Stomach (tissue), 9 donors: ENCODE data around the gene PIAS3. TPM values are rescaled to one million over a fixed set of nuclear protein-coding genes. Genes with fewer than 3 reads are reported as not detected.

Experiments
- DNase-seq, 2 donors: peaks; one replicate each; pipeline versions ENCODE4 v3.0.0 to v3.0.0-alpha.2; 2013 to 2019
- H3K27ac ChIP-seq, 5 donors: fragments of 200-600 bp in 4 of 5; sonication (generic) in 4 of 5; one replicate each; pipeline ENCODE4 v1.5.1; 2013 to 2019; ENCODE audit warnings: mild to moderate bottlenecking in 1 of 5, moderate library complexity in 1 of 5
- H3K27me3 ChIP-seq, 3 donors: fragments of 200-600 bp; sonication (generic); one replicate each; pipeline ENCODE4 v1.5.1; 2017 to 2019; ENCODE audit warnings: mixed run types in 1 of 3
- H3K36me3 ChIP-seq, 4 donors: fragments of 200-600 bp; sonication (generic); 1 replicate in 3 of 4; 2 replicates in 1 of 4; pipeline ENCODE4 v1.5.1; 2016 to 2019
- H3K4me1 ChIP-seq, 4 donors: fragments of 200-600 bp; sonication (generic); one replicate each; pipeline ENCODE4 v1.5.1; 2016 to 2019
- H3K4me3 ChIP-seq, 4 donors: fragments of 200-600 bp; sonication (generic) in 3 of 4; one replicate each; pipeline ENCODE4 v1.5.1; 2016 to 2019; ENCODE audit warnings: mild to moderate bottlenecking in 1 of 4
- H3K9me3 ChIP-seq, 4 donors: fragments of 200-600 bp; sonication (generic); one replicate each; pipeline ENCODE4 v1.5.1; 2016 to 2019
- EP300 ChIP-seq: sonication (generic); formaldehyde crosslinking; IDR thresholded peaks from one replicate; pipeline ENCODE4 v1.6.1; 2017; ENCODE audit warnings: antibody characterized with exemption
- POLR2A ChIP-seq, 4 donors: fragments of 450-650 bp; IDR thresholded peaks; one replicate each; pipeline ENCODE4 v1.6.1; 2016; ENCODE audit warnings: antibody characterized with exemption in 4 of 4, control low read depth in 2 of 4, mild to moderate bottlenecking in 1 of 4, moderate library complexity in 1 of 4
- POLR2AphosphoS5 ChIP-seq, 3 donors: sonication (generic); formaldehyde crosslinking; IDR thresholded peaks; one replicate each; pipeline ENCODE4 v1.6.1; 2016; ENCODE audit warnings: antibody characterized with exemption in 3 of 3
- WGBS, 5 donors: extraction: QIAGEN DNeasy Blood & Tissue Kit in 3 of 5; methylation state at CpG; one replicate each; pipeline versions ENCODE4 v1.1.5 to v1.1.7; 2013 to 2018; 5-methylcytosine and 5-hydroxymethylcytosine counted together
- intact Hi-C: fragments of 100-400 bp; cut with DNase I; formaldehyde crosslinking; loops from one replicate; pipeline ENCODE4 v1.15.1; 2023; ENCODE audit warnings: low total_unique reads
- polyA plus RNA-seq, 3 donors: library from polyadenylated mRNA; stranded (reverse); fragments of 200-250 nt; gene quantifications; one replicate each; pipeline ENCODE4 v1.2.3, GENCODE V29; 2013
- total RNA-seq, 5 donors: library from RNA; depleted of rRNA; stranded (reverse); fragments of >200 nt; gene quantifications; one replicate each; pipeline versions ENCODE4 v1.1.0 to v1.2.3, GENCODE V29; 2014 to 2016
- TF ChIP-seq, protein P1 (sequence below), 7 experiments: fragments of 450-650 bp in 4 of 7; fragments of 200-600 bp in 3 of 7; sonication (generic) in 3 of 7; IDR thresholded peaks; one replicate each; pipeline ENCODE4 v1.5.1; 2016 to 2019; ENCODE audit warnings: antibody characterized with exemption in 7 of 7, control low read depth in 2 of 7, mild to moderate bottlenecking in 1 of 7
- donor health status: healthy with polysubstance abuse.
- donor health status: Bipolar disorder and iron deficiency.
- donor health status: healthy.

PIAS3 gene
- total and polyA plus RNA-seq, 8 donors = 4.1 to 65.9 (median 24.1) TPM

DNA sequence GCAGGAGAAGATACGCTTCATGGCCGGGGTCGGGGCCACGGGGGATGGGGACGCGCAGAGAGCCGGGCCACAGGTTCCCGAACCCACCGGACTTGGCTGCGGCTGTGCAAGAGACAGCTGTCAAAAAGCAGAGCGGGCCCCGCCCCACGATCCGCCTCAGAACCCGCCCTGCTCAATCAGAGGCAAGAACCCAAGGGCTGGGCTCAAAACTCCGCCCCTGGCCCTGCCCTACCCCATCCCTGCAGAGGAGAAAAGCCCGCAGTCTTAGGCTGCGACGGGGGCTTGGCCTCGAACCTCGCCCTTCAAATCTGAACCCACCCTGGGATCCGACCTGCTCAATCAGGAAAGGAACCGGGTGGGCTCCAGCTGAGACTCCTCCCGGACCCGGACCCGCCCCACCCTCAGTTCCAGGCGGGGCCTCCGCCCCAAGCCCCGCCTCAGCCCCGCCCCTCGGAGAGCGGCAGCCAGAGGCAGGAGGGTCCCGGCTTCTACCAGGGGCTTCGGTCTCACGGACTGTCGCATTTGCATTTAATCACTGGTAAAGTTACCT is 26.9 kb upstream of the PIAS3 start, which contains the start of gene ANKRD35:
Gene ANKRD35, minus strand, starts transcription at position 129 of the 550 bp plus-strand sequence. Its CDS starts 108 bp downstream, at position 21.
- peaks cover 25 to 42% (median 33%) of the 10 kb centered on the region in 4 donors for H3K4me1 ChIP-seq
- peak; percentile 90 to 93 for DNase-seq
- TF ChIP-seq POLR2AphosphoS5 (IDR thresholded peaks at IDR 0.05) (no peak), EP300 (no peak)
- no peaks in the 10 kb centered on the region for H3K36me3 ChIP-seq
- WGBS, 5 donors = 0 to 1% (median 1%) methylated on average over 17 to 36 of the region's 36 CpGs
- no peaks in the 10 kb centered on the region for H3K27me3 ChIP-seq
- H3K27ac ChIP-seq = peak within 1 kb of the TSS in 4 of 5 donors; percentile 1 to 70 (median 52)
- H3K9me3 ChIP-seq = no peaks in the 10 kb centered on the region
- H3K4me3 ChIP-seq = peak within 1 kb of the TSS; percentile 64 to 88 (median 80)
- intact Hi-C loops = no loop called here

DNA sequence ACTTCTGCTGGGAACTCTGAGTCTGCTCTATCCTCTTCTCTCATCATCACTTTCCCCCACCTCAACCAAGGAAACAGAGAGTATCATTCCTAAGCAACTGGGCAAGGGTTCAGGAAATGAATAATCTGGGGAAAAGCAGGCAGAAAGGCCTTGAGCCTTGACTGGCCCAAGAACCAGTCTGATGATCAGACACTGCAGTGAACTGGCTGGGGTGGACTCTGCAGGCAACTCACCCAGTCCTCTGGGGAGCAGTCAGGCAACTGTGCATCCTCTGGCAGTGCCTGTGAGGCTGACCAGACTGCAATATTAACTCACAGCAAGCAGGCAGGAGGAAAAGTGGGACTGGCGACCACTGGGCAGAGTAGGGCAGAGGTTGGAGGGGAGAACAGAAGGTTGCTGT is 25.8 kb upstream of the PIAS3 start:
- Histone ChIP-seq H3K4me3 (no peak overlapping the region), H3K9me3 (no peaks in the 10 kb centered on the region), H3K36me3 (no peaks in the 10 kb centered on the region), H3K4me1 (peaks cover 20 to 37% (median 26%) of the 10 kb centered on the region in 4 donors), H3K27me3 (no peaks in the 10 kb centered on the region), H3K27ac (no peak overlapping the region)
- no peak for TF ChIP-seq EP300
- TF ChIP-seq POLR2A (IDR thresholded peaks at IDR 0.05) = no peak
- no peak for DNase-seq
- WGBS, 5 donors = 84 to 100% (median 90%) methylated on average over 1 of the region's 1 CpG
- intact Hi-C loops = no loop called here

DNA sequence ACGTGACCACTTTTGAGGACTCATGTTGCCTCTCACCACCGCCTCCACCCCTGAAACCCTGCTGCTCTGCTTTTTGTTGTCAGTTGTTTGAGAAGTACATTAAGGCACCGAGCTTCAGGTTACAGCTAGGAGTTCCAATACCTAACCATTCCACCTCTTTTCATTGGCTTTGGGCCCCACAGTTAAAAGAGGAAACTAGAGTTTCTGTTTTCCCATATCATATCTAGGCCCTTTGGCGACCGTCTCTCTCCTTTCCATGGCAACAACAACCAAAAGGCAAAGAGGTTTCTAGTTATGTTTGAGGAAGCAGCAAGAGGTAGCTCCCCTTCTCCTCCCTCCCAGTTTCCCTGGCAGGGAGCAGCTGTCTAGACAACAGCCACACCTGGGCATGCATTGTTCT is 20.9 kb upstream of the PIAS3 start:
- WGBS, 5 donors = 32 to 53% (median 44%) methylated on average over 5 of the region's 5 CpGs
- peaks cover 0 to 22% (median 2%) of the 10 kb centered on the region in 4 donors for H3K4me1 ChIP-seq
- H3K9me3 ChIP-seq = no peaks in the 10 kb centered on the region
- H3K4me3 ChIP-seq = no peak overlapping the region
- no peaks in the 10 kb centered on the region for H3K27me3 ChIP-seq
- intact Hi-C loops = no loop called here
- no peaks in the 10 kb centered on the region for H3K36me3 ChIP-seq
- H3K27ac ChIP-seq = no peak overlapping the region
- TF ChIP-seq, protein P1, sequence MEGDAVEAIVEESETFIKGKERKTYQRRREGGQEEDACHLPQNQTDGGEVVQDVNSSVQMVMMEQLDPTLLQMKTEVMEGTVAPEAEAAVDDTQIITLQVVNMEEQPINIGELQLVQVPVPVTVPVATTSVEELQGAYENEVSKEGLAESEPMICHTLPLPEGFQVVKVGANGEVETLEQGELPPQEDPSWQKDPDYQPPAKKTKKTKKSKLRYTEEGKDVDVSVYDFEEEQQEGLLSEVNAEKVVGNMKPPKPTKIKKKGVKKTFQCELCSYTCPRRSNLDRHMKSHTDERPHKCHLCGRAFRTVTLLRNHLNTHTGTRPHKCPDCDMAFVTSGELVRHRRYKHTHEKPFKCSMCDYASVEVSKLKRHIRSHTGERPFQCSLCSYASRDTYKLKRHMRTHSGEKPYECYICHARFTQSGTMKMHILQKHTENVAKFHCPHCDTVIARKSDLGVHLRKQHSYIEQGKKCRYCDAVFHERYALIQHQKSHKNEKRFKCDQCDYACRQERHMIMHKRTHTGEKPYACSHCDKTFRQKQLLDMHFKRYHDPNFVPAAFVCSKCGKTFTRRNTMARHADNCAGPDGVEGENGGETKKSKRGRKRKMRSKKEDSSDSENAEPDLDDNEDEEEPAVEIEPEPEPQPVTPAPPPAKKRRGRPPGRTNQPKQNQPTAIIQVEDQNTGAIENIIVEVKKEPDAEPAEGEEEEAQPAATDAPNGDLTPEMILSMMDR (IDR thresholded peaks at IDR 0.05) = no peak
- TF ChIP-seq POLR2A (IDR thresholded peaks at IDR 0.05) (no peak), EP300 (no peak), POLR2AphosphoS5 (IDR thresholded peaks at IDR 0.05) (no peak)
- no peak for DNase-seq

DNA sequence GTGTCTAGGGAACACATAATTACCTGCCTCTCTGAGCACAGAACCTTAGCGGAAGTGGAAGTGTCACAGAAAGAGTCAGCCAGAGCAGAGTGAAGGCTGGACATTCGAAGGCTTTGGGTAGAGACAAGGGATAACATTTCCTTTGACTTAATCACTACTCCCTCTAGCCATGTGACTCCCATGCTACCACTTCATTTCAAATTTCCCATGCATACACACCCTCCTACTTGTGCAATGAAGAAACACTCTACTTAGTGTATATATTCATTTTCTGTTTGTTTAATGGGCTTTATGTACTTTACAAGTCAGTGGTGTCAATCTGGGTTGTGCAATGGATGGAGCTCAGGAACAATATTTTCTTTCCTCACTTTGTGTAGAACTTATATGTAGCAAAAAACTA is 19.8 kb upstream of the PIAS3 start:
- no peaks in the 10 kb centered on the region for H3K9me3 ChIP-seq
- WGBS, 5 donors = 72 to 84% (median 79%) methylated on average over 2 of the region's 2 CpGs
- H3K27ac ChIP-seq = no peak overlapping the region
- H3K4me3 ChIP-seq = no peak overlapping the region
- no peak for DNase-seq
- TF ChIP-seq POLR2AphosphoS5 (IDR thresholded peaks at IDR 0.05) = no peak
- TF ChIP-seq, protein P1 (IDR thresholded peaks at IDR 0.05) = no peak
- no peak for TF ChIP-seq EP300
- H3K36me3 ChIP-seq = no peaks in the 10 kb centered on the region
- peaks cover 0 to 21% (median 2%) of the 10 kb centered on the region in 4 donors for H3K4me1 ChIP-seq
- no peaks in the 10 kb centered on the region for H3K27me3 ChIP-seq
- intact Hi-C loops = no loop called here

DNA sequence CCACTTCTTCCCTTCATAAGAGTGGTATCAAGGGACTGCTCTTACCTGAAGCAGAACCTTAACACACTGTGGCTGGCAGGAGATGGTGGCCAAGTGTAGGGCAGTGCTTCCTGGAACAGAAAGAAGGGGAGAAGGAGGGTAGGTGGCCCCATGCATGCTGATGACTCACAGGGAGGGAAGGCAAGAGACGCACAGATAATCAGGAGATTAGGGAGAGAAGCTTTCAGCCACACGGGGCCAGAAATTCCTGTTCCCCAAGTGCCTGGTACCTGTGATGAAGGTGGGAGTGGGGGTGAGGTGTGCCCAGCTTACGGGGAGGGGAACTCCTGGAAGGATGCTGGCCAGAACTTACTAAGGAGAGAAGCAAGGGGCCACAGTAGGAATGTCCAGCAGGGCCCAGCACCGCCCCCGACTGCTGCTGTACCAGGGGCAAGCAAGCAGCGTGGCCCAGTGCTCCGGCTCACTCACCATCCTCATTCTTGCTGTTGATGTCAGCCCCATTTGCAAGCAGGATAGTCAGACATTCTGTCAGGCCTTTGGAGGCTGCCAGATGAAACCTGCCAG is 19.1 kb upstream of the PIAS3 start:
- intact Hi-C loops = no loop called here
- Histone ChIP-seq H3K4me3 (no peak overlapping the region), H3K9me3 (no peaks in the 10 kb centered on the region), H3K27me3 (no peaks in the 10 kb centered on the region), H3K36me3 (no peaks in the 10 kb centered on the region), H3K27ac (peak overlapping the region in 2 of 5 donors; percentile 13 to 38), H3K4me1 (peaks cover 0 to 23% (median 4%) of the 10 kb centered on the region in 4 donors)
- peak in 1 of 2 donors; percentile 62 for DNase-seq
- no peak for TF ChIP-seq EP300
- TF ChIP-seq POLR2AphosphoS5 (IDR thresholded peaks at IDR 0.05) = peak in 1 of 3 donors; percentile 12
- 70 to 77% (median 75%) methylated on average over 7 of the region's 7 CpGs for WGBS, 5 donors

DNA sequence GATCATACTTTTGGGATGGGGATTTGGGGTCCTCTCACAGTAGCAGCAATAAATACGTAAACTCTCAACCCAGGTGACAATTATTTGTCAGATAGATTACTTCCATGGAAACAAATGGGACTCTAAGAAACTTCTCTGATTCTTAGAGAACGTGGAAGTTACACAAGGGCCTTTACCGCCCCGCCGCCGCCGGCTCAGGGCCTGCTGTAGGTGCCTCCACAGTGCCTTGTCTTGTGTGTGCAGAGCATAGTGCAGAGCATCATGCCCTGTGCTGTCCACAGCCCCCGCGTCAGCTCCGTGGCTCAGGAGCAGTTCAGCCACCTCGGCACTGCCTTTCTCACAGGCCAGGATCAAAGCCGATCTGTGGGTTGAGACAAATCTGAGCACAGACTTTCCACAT is 15.8 kb upstream of the PIAS3 start:
- no peaks in the 10 kb centered on the region for H3K36me3 ChIP-seq
- no peaks in the 10 kb centered on the region for H3K27me3 ChIP-seq
- H3K4me1 ChIP-seq = peaks cover 6 to 50% (median 19%) of the 10 kb centered on the region in 4 donors
- intact Hi-C loops = no loop called here
- DNase-seq = no peak
- no peak overlapping the region for H3K27ac ChIP-seq
- H3K9me3 ChIP-seq = no peaks in the 10 kb centered on the region
- WGBS, 5 donors = 90 to 97% (median 93%) methylated on average over 12 of the region's 12 CpGs
- TF ChIP-seq POLR2AphosphoS5 (IDR thresholded peaks at IDR 0.05) = no peak
- TF ChIP-seq POLR2A (IDR thresholded peaks at IDR 0.05) = no peak
- TF ChIP-seq EP300 = no peak
- TF ChIP-seq, protein P1 (IDR thresholded peaks at IDR 0.05) = no peak
- no peak overlapping the region for H3K4me3 ChIP-seq
